ENCODE data around the gene IDH3G.

DNA sequence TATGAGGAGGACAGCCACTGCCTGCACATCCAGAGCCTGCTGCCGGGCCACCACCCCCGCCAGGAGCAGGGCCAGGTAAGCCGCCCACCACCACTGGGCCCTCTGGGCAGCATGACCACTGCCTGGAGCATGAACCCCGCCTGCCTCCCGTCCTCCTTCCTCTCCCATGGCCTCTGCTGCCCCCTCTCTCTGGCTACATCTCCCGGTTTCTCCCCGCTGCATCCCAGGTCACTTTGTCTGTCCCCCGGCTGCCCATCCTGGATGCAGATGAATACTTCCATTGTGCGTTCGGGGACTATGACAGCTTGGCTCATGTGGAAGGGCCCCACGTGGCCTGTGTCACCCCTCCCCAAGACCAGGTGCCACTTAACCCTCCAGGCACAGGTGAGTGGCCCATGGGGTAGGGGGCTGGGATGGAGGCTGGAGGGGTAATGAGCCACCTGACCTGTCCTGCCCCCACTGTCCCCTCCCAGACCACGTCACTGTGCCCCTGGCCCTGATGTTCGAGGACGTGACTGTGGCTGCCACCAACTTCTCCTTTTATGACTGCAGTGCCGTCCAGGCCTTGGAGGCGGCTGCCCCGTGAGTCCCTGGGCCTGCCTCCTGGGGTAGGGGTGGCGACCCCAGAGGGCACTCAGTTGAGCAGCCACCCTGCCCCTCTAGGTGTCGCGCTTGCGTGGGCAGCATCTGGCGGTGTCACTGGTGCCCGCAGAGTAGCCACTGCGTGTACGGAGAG, 24.1 kb downstream of the IDH3G start:
- TF ChIP-seq, protein P1, sequence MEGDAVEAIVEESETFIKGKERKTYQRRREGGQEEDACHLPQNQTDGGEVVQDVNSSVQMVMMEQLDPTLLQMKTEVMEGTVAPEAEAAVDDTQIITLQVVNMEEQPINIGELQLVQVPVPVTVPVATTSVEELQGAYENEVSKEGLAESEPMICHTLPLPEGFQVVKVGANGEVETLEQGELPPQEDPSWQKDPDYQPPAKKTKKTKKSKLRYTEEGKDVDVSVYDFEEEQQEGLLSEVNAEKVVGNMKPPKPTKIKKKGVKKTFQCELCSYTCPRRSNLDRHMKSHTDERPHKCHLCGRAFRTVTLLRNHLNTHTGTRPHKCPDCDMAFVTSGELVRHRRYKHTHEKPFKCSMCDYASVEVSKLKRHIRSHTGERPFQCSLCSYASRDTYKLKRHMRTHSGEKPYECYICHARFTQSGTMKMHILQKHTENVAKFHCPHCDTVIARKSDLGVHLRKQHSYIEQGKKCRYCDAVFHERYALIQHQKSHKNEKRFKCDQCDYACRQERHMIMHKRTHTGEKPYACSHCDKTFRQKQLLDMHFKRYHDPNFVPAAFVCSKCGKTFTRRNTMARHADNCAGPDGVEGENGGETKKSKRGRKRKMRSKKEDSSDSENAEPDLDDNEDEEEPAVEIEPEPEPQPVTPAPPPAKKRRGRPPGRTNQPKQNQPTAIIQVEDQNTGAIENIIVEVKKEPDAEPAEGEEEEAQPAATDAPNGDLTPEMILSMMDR (optimal IDR thresholded peaks at IDR 0.05 in 1 of 3, IDR thresholded peaks at IDR 0.05 in 1 of 3, conservative IDR thresholded peaks at IDR 0.05 in 1 of 3; ENCODE audit: extremely low read depth in 1 of 3, insufficient read depth in 2 of 3, low read length in 3 of 3): no peak
- TF ChIP-seq EZH2 (IDR thresholded peaks at IDR 0.05; ENCODE audit: low read length): no peak
